Fibroblast of the conjunctiva (primary cell): Measurements from ENCODE around the gene LRRC36.
A peak's percentile ranks its signal among the peaks of the same experiment; 100 is the strongest.
"Not testable (repeated sequence)": the region's sequence is repeated elsewhere in the genome, so short reads cannot be mapped to it uniquely, and the experiment has no call there.

Experiments used
- DNase-seq: peaks from one replicate; pipeline ENCODE4 v3.0.0-alpha.2; 2010; ENCODE audit warnings: low read depth

Gene LRRC36

DNA sequence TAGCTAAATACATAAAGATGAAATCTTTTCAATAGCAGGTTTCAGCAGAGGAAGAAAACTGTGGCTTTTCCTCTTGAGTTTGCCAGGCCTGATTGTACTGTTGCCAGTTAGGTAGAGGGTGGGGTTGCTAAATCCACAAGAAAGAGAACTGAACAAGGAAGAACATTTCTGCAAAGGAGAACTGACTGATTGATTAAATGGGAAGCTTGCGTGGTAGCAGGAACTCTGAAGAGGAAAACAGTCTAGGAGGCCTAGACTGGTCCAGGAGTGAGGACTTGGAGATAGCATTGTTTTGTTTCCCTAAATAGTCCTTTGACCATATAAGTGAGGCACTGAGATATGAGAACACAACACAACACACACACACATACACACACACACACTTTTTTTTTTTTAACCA lies 18.8 kb downstream of the LRRC36 start:
- DNase-seq, result no peak

DNA sequence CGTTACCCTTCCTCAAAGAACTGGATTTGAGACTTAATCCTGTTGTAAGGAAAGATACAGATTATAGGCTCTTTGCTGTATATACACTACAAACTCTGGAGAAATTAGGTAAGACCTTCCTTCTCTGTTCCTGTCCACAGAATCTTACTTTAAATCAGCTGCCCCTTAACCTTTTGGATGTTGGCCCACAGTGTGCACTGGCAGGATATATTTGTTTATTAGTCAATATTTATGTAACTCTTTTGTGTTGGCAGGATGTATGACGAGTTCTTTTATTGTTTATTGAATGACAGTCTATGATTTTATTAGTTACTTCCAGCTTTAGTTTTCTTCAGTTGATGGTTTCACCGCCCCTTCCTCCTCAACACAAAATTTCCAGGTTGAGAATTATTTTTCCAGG lies 19.7 kb downstream of the LRRC36 start:
- no peak for DNase-seq

DNA sequence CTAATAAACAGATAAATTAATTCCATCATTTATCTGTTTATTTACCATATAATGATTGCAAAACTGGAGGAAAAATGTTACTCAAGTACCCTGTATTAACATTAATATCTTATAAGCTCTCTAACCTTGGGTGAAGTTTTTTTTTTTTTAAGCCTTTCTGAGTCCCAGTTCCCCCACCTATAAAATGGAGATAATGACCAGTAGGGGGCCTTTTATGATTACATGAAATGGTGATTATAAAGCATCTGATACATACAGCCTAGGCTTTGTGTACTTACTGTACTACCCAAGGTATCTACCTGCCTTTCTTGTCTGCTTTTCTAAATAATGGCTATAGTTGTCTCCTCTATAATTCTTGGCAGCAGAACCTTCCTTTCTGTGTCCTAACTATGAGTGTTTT lies 22.6 kb downstream of the LRRC36 start:
- peak; percentile 8 for DNase-seq

DNA sequence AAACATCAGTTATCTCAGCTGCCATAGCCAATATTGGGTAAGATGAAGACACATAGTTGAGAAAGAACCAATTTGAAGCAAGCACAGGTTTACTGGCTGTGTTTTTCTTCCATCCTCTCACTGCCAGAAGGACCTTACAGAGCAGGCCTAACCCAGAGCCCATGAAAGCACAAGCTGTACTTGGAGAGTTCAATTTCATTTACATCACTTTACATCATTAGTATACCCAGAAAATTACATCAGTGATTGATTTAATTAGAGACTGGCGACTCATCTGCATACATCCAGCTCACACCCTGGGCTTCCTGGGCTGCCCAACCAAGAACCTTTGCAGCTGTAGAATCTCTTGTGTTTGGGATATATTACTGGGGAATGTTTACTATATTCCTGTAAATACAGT lies 23.7 kb downstream of the LRRC36 start:
- DNase-seq, result no peak

DNA sequence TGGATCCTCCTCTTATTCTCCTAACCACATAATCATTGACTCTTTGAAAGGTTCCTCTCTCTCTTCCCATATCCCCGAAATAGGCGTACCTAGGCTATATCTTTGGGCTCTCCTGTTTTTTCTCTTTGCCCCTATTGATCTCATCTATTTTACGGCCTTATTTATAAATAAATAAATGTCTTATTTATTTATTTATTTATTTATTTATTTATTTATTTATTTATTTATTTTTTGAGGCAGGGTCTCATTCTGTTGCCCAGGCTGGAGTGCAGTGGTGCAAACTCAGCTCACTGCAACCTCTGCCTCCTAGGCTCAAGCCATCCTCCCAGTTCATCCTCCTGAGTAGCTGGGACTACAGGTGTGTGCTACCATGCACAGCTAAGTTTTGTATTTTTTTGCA lies 25.8 kb downstream of the LRRC36 start:
- not testable (repeated sequence) for DNase-seq

DNA sequence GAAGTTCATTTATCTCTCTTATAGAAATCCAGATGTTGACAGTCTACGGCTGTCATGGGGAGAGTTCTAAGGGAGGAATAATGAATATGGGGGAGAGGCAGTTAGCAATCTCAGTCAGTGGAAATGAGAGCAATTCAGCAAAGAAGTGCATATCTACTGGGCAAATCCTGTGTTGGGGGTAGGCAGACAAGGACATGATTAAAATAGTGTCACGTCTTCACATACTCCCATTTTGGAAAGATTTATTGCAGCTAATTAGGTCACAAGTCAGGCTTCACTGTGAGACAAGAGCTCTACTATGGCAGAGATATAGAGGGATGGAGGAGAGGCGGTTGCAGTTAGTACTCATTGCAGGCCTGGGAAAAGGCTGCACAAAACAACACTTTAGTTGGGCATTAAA lies 29.8 kb downstream of the LRRC36 start:
- no peak for DNase-seq

DNA sequence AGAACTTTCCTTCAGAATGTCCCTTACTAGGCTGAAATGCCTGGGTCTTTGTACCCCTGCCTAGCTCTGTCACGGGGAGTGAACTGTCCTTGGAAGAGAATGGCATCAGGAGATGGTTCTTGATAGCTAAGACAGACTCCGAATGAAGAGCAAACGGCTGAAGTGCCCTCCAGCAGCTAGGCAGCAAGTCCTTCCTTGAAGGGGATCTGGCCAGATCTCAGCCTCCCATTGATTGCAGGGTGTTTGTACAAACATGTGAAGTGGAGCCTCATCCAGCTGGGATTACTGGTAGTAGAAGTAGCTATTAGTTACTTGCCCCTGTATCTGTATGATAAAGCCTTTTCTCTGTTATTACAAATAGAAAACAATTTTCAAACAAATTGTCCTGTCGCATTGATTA lies 30.9 kb downstream of the LRRC36 start:
- DNase-seq, result no peak

DNA sequence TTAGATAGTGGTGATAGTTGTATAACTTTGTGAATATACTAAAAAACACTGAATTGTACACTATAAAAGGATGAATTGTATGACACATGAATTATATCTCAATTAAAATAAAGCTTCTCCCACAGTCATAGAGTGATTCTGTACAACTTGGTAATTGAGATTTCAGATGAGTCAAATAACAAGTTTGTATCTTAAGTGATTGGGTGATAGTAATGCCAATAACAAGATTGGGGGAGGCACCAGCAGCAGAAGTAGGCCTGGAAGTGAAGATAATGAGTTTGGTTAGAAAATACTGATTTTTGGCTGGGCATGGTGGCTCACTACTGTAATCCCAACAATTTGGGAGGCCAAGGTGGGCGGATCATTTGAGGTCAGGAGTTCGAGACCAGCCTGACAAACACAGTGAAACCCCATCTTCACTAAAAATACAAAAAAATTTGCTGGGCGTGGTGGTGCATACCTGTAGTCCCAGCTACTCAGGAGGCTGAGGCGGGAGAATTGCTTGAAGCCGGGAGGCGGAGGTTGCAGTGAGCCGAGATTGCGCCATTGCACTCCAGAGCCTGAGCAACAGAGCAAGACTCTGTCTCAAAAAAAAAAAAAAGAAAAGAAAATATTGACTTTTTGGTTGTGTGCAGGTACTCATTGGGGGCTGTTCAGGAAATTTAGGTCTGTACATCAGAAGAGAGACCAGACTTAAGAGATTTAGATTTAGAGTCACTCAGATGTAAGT lies 33.1 kb downstream of the LRRC36 start:
- not testable (repeated sequence) for DNase-seq

DNA sequence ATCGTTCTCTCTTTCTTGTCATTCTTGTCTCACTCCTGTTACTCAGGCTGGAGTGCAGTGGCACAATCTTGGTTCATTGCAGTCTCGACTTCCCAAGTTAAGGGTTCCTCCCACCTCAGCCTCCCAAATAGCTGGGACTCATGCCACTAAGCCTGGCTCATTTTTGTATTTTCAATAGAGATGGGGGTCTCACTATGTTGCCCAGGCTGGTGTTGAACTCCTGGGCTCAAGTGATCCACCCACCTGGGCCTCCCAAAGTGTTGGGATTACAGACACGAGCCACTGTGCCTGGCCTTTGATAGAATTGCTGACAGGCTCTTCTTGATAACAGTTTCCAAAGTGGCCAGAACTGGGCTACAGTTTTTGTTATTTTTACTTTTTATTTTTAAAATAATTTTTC lies 34.4 kb downstream of the LRRC36 start:
- DNase-seq, result no peak

DNA sequence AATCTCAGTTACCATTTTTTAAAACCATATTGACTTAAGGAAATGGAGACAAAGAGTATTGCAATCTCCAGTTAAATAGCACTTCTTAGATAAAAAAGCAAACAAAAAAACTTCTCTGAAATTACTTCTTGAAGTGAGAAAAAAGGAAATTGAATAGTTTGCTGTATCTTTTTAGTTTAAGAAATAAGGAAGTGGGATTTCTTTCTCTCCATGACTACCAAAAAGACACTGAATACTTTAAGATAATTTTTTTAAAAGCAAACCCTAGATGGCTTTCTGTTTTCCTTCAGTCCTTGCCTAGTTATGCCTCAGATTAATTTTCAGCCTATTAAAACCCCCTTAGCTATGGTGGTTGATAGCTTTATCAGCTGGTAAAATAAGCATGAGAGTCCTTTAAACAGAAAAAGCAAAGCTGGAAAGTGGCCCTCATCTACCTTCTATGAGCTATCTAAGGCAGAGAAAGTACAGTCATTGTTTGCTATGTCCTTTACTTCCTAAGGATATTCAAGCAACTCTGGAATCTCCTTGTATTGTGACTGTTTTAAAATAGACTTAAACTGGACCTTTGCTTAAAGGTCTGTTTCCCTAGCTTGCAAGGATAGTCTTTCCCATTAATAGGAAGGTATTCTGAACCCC lies 38.1 kb downstream of the LRRC36 start:
- DNase-seq, result no peak

DNA sequence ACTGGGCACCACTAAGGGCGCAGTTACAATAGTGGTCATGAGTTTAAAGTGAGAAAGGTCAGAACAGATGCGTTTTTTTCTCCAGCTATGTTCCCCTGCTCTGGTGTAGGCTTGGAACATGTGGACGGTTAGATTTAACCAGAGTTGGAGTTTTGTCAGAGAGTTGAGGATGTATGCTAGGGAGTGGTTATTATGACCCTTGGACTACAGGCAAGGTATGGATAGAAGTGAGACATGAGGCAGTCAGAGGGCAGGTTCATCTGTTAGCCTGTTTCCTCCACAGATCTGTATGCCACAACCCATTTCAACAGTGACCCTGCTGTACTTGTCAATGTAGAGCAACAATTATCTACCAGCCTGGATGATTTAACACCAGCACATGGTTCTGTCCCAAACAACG lies 44.0 kb downstream of the LRRC36 start:
- DNase-seq, result no peak

DNA sequence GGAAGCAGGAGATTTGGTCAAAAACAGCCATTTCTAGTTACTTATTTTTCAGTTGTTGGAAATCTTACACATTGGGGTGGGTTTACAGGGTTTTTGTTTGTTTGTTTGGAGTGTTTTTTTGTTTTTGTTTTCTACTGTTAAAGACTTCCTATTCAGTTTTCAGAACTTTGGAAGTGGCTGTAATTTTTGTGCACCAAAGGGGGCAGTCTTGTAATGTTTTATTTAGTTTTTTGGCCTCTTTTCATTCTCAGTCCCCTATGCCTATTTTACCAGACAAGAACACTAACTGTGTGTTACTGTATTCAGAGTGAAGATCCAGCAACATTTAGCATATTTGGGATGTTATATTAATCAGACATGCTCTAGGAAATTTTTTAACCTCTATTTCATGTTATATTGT lies 46.0 kb downstream of the LRRC36 start:
- DNase-seq, result no peak

DNA sequence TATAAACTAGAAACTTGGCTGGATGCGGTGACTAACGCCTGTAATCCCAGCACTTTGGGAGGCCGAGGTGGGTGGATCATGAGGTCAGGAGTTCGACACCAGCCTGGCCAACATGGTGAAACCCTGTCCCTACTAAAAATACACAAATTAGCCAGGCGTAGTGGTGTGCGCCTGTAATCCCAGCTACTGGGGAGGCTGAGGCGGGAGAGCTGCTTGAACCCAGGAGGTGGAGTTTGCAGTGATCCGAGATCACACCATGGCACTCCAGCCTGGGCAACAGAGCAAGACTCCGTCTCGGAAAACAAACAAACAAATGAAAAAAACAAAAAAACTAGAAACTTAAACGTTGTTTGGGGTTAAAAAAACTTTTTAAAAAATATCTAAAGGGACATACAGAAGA lies 49.4 kb downstream of the LRRC36 start:
- DNase-seq, result not testable (repeated sequence)

DNA sequence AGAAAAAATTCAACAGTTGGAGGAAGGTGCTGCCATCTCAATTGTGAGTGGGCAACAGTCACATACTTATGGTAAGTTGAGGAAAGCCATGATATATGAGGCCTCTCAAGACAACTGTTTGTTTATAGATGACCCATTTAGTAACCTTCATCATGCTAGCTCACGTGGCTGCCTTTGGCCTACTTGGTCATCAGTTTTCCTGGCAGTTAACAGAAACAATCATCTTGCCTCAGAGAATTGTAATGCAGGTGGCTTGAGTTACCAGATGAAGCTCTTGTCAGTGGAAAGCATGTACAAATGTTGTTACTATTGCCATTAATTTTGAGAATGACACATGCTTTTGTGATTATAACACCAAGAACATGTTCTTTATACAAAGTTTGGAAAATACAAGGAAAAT lies 52.0 kb downstream of the LRRC36 start:
- DNase-seq, result no peak

DNA sequence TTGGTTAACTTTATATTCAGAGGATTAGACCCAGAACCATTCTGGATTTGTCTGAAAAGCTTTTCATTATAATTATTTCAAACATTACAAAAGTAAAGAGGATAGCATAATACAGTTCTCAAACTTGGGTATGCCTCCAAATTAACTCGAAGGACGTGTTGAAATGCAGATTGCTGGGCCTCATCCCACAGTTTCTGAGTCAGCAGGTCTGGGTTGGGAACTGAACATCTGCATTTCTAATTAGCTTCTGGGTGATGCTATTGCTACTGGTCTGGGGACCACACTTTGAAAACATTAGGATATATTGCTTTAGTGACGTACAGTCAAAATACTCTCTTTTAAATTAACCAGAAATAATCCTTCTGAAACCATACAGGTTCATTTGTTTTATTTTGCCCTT lies 56.7 kb downstream of the LRRC36 start:
- DNase-seq, result no peak

DNA sequence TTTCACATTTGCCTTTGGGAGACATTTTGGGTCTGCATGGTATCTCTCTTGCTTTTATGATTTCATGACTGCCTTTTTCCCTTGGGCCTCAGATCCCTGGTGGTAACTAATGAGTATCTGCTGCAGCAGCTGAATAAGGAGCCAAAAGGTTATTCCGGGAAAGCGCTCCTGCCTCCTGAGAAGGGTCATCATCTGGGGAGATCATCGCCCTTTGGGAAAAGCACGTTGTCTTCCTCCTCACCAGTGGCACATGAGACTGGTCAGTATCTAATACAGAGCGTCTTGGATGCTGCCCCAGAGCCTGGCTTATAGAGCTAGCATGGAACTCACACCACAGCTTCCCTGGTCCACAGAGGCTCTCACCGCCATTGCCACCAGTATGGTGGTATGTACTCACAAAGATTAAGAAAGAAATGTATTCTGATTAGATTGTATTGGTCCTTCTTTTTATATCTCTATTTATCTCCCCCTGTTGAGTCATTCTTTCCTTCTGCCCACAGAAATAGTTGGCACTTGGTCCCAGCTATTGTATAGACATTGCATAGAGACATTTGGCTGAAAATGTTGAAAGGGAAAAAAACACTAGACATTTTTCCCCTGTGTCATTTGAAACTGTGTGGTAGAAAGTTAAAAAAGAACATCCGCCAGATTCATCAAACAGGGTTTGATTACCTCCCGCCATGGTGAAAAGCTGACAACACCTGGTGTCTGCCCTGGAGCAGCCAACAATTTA lies 58.3 kb downstream of the LRRC36 start:
- no peak for DNase-seq

DNA sequence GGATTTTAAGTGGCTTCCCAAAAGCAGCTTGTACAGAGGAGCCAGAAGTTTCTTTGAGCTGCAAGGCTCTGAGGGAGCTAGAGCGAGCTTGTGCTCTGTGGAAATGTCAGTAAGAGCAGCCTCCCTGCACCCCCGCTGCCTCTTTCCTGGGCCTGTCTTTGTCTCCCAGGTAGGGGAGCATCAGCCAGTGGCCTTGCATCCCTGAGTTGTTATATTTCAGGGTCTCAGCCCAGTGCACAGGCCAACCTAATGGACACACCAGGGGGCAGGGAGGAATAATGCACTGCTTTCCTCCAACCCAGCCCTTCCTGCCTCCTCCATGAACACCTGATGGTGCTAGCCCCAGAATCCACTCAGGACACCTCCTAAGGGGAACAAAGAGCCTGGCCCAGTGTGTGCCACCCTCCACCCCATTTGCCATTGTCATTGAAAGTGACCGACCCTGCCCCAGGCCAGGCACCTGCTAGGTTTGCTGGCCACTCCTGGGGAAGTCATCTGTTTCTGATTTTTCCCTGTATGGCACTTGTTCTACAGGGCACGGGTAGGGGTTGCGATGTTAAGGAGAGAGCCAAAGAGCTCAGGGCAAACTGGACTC lies 60.3 kb downstream of the LRRC36 start:
- no peak for DNase-seq

DNA sequence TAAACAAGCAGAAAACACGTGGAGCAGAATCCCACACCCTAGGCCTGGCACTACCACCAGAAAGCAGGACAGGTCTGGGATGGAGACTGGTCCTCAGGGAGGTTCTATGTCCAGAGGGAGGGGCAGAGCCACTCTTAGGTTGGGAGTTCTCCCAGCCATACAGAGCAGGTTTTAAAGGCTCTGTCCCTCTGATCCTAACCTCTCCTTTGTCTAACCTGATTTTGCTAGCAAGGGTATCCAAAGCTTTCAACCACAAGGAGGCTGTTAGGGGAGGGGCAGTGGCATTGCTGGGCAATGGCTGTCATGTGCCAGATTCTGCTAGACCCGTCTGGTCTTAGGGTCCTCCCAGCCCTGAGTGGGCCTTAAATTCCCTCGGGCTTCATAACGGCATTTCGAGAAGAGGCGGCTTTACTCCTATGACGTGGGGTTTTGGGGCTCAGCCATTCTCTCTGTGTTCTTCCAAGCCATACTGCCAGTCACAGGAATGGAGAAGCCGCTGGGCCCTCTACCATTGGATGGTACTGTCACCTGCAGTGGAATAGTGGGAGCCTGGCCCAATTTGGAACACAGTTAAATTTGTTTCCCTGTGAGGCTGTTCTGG lies 61.0 kb downstream of the LRRC36 start:
- DNase-seq, result no peak

DNA sequence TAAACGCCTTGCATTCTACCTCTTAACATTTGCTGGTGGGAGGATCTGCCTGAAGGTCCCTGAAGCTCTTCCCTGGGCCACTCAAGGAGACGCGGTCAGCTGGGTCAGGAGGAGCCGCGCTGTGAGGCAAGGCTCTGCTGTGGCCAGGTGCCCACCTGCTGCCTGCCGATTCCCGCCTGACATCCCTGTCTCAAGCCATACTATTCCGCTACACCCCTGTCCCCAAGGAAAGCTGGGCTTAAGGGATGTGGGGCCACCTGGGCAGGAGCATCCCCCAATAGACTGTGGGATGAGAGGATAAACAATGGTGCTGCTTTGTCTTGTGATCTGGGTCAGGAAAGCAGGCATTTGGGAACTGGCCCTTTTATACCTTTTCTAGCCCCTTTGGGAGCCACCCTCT lies 61.6 kb downstream of the LRRC36 start:
- DNase-seq, result no peak

DNA sequence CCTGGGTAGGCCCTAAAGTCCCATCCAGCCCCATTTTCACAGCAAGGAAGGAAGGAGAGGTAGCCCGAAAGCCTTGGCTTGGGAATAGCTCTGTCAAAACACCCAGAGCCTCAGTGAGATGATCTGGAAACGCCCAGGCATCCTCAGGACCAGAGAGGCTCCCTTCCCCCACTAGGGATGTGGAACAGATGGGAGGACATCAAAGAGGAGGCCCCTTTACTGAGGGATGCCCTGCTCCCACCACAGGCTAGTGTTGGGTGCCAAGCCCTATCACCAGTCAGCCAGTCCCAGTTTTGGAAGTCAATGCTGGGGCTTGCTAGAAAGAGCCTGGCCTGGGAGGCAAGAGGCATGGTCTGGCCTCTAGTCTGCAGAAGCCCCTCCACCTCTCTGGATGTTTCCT lies 62.0 kb downstream of the LRRC36 start:
- no peak for DNase-seq

DNA sequence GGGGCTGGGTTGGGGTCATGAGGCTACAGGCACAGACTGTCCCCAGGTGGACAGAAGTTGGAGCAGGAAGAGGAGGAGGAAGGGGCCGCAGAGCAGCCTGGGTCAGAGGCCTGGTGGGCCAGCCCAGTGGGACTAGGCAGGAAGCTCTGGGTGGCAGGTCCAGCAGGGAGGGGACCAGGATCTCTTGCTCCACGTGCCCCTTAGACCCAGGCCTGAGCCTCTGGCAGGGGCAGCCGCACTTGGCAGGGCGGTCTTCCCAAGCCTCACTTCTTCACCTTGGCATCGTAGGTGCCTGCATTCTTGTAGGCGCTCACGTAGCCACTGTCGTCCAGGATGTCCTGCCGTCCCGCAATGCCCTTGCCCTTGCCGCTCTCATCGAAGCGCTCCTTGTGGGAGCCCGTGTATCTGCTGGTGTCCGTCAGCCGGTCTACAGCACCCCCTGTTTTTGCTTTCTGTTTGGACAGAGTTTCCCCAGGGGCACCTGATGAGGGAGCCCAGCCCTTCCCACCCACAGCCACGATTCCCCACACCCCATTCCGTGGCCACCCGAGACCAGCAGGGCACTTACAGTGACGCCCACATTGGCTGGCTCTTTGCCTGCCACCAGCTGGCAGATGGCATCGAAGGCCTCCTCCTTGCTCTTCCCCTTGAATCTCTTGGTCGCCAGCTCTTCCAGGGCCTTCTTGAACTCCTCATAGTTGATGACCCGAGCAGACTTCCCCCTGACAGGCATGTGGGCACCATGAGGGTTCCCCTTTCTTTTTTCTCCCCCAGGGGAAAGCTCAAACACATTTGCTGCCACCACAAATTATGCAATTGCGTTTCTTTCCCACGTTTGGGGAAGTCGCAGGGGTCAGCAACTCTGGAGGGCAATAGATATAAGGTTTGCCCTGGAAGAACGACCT lies 63.5 kb downstream of the LRRC36 start:
- no peak for DNase-seq
